Trophoblast cell (in vitro differentiated cells and primary cell): Measurements from ENCODE around the gene CAPN15.

Experiments used
- DNase-seq, 2 donors: peaks; one replicate each; pipeline ENCODE4 v3.0.0-alpha.2; 2016
- H2AFZ ChIP-seq: 2 replicates; pipeline ENCODE4 v1.6.1; 2013; ENCODE audit warnings: low read length, moderate library complexity, mild to moderate bottlenecking; ENCODE audit not compliant: insufficient read depth, poor library complexity
- H2AK5ac ChIP-seq: 2 replicates; pipeline ENCODE4 v1.6.1; 2013; ENCODE audit warnings: mild to moderate bottlenecking, low read length
- H2BK120ac ChIP-seq: 2 replicates; pipeline ENCODE4 v1.6.1; 2013; ENCODE audit warnings: low read length, mild to moderate bottlenecking, moderate library complexity; ENCODE audit not compliant: insufficient read depth, poor library complexity
- H2BK12ac ChIP-seq: 2 replicates; pipeline ENCODE4 v1.6.1; 2013; ENCODE audit warnings: mild to moderate bottlenecking, low read length, moderate library complexity
- H2BK5ac ChIP-seq: 2 replicates; pipeline ENCODE4 v1.6.1; 2013; ENCODE audit warnings: low read length, low read depth, moderate library complexity, mild to moderate bottlenecking; ENCODE audit not compliant: poor library complexity
- H3K14ac ChIP-seq: 2 replicates; pipeline ENCODE4 v1.6.1; 2013; ENCODE audit warnings: mild to moderate bottlenecking, low read length
- H3K18ac ChIP-seq: 2 replicates; pipeline ENCODE4 v1.6.1; 2013; ENCODE audit warnings: mild to moderate bottlenecking, low read length
- H3K23ac ChIP-seq: 2 replicates; pipeline ENCODE4 v1.6.1; 2013; ENCODE audit warnings: low read length
- H3K27ac ChIP-seq: 2 replicates; pipeline ENCODE4 v1.5.1; 2013; ENCODE audit warnings: low read depth, mild to moderate bottlenecking, inconsistent platforms, low read length, moderate library complexity
- H3K27me3 ChIP-seq: 2 replicates; pipeline ENCODE4 v1.6.1; 2013; ENCODE audit warnings: inconsistent platforms, mild to moderate bottlenecking, low read length, moderate library complexity; ENCODE audit not compliant: insufficient read depth
- H3K36me3 ChIP-seq, 2 experiments: 1 replicate in 1 of 2; 2 replicates in 1 of 2; pipeline ENCODE4 v1.6.1; 2013; ENCODE audit warnings: low read length in 2 of 2, mild to moderate bottlenecking in 2 of 2, moderate library complexity in 1 of 2; ENCODE audit not compliant: insufficient read depth in 2 of 2, control insufficient read depth in 1 of 2
- H3K4ac ChIP-seq: 2 replicates; pipeline ENCODE4 v1.6.1; 2013; ENCODE audit warnings: low read depth, mild to moderate bottlenecking, low read length, moderate library complexity
- H3K4me1 ChIP-seq, 2 experiments: 1 replicate in 1 of 2; 2 replicates in 1 of 2; pipeline ENCODE4 v1.6.1; 2013; ENCODE audit warnings: low read length in 2 of 2, mild to moderate bottlenecking in 2 of 2, moderate library complexity in 1 of 2; ENCODE audit not compliant: insufficient read depth in 2 of 2, control insufficient read depth in 1 of 2
- H3K4me2 ChIP-seq: 2 replicates; pipeline ENCODE4 v1.6.1; 2013; ENCODE audit warnings: inconsistent platforms, mild to moderate bottlenecking, low read length, moderate library complexity
- H3K4me3 ChIP-seq: 2 replicates; pipeline ENCODE4 v1.5.1; 2013; ENCODE audit warnings: mild to moderate bottlenecking, low read depth, low read length, inconsistent platforms
- H3K79me1 ChIP-seq: one replicate; pipeline ENCODE4 v1.6.1; 2013; ENCODE audit warnings: low read length
- H3K79me2 ChIP-seq: 2 replicates; pipeline ENCODE4 v1.6.1; 2013; ENCODE audit warnings: low read length, mild to moderate bottlenecking; ENCODE audit not compliant: control insufficient read depth, insufficient read depth, poor library complexity
- H3K9ac ChIP-seq: 2 replicates; pipeline ENCODE4 v1.6.1; 2013; ENCODE audit warnings: mild to moderate bottlenecking, low read length
- H3K9me3 ChIP-seq: 2 replicates; pipeline ENCODE4 v1.6.1; 2013; ENCODE audit warnings: low read depth, mild to moderate bottlenecking, control low read depth, inconsistent platforms, low read length; ENCODE audit not compliant: insufficient read depth
- H4K12ac ChIP-seq: 2 replicates; pipeline ENCODE4 v1.6.1; 2013; ENCODE audit warnings: low read depth, mild to moderate bottlenecking, low read length, moderate library complexity
- H4K8ac ChIP-seq: 2 replicates; pipeline ENCODE4 v1.6.1; 2013; ENCODE audit warnings: low read depth, mild to moderate bottlenecking, low read length, moderate library complexity
- H4K91ac ChIP-seq: one replicate; pipeline ENCODE4 v1.6.1; 2013; ENCODE audit warnings: low read depth, mild to moderate bottlenecking, low read length, moderate library complexity
- WGBS: extraction: QIAGEN DNeasy Blood & Tissue Kit; methylation state at CpG from one replicate; pipeline ENCODE4 v1.1.7; 2013; ENCODE audit warnings: missing lambda C conversion rate; ENCODE audit not compliant: insufficient read length, insufficient coverage; ENCODE audit errors: extremely low coverage; 5-methylcytosine and 5-hydroxymethylcytosine counted together

The CAPN15 gene

GRCh38 chr16:499924-500323, 27.6 kb upstream of the CAPN15 start:
- no peak overlapping the region for H2BK12ac ChIP-seq
- no peak overlapping the region for H3K27ac ChIP-seq
- no peaks in the 10 kb centered on the region for H3K79me2 ChIP-seq
- H4K91ac ChIP-seq: no peak overlapping the region
- no peak overlapping the region for H4K12ac ChIP-seq
- H2BK120ac ChIP-seq: no peak overlapping the region
- H3K36me3 ChIP-seq: peaks cover 2 to 9% of the 10 kb centered on the region in 2 experiments
- H3K79me1 ChIP-seq: no peaks in the 10 kb centered on the region
- no peak overlapping the region for H2AFZ ChIP-seq
- H3K27me3 ChIP-seq: no peaks in the 10 kb centered on the region
- no peak overlapping the region for H4K8ac ChIP-seq
- no peak overlapping the region for H3K23ac ChIP-seq
- no peaks in the 10 kb centered on the region for H3K9me3 ChIP-seq
- H2BK5ac ChIP-seq: no peak overlapping the region
- H3K4me1 ChIP-seq: peaks cover 0 to 5% of the 10 kb centered on the region in 2 experiments
- no peak overlapping the region for H3K4me3 ChIP-seq
- H3K14ac ChIP-seq: no peak overlapping the region
- WGBS: no CpG with 5 or more reads among the region's 12 CpGs
- no peak overlapping the region for H3K9ac ChIP-seq
- no peak overlapping the region for H3K4ac ChIP-seq
- no peak overlapping the region for H2AK5ac ChIP-seq
- no peak overlapping the region for H3K4me2 ChIP-seq
- no peak overlapping the region for H3K18ac ChIP-seq
- no peak for DNase-seq

DNA sequence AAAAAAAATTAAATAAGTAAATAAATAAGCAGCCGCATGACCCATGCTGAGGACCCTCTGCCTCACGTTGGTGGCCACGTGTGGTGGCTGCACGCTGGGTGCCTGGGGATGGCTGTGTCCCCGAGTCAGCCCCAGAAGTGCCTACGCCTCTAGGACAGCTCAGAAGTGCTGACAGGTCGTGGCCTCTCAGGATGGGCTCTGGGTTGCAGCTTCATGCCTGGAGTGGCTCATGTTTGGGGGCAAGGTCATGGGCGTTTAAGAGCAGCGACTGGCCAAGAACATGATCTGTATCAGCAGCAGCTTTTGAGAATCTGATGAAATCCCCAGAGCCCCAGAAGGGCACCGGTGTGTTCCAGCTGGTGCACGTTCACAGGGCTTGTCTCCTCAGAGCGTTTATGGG, 26.8 kb upstream of the CAPN15 start:
- Histone ChIP-seq H2AFZ (no peak overlapping the region), H3K4me3 (no peak overlapping the region), H3K79me2 (no peaks in the 10 kb centered on the region), H3K18ac (no peak overlapping the region), H3K4me2 (no peak overlapping the region), H3K27me3 (no peaks in the 10 kb centered on the region), H4K12ac (no peak overlapping the region), H2BK120ac (no peak overlapping the region), H3K79me1 (no peaks in the 10 kb centered on the region), H3K9ac (no peak overlapping the region), H2BK5ac (no peak overlapping the region), H3K4me1 (peaks cover 0 to 5% of the 10 kb centered on the region in 2 experiments), H4K8ac (no peak overlapping the region), H3K9me3 (no peaks in the 10 kb centered on the region), H4K91ac (no peak overlapping the region), H3K23ac (no peak overlapping the region), H2AK5ac (no peak overlapping the region), H3K27ac (no peak overlapping the region), H3K4ac (no peak overlapping the region), H3K36me3 (peaks cover 8 to 12% of the 10 kb centered on the region in 2 experiments), H3K14ac (no peak overlapping the region), H2BK12ac (no peak overlapping the region)
- WGBS: no CpG with 5 or more reads among the region's 12 CpGs
- no peak for DNase-seq

GRCh38 chr16:502179-502943, 25.2 kb upstream of the CAPN15 start:
- H3K4me3 ChIP-seq: no peak overlapping the region
- no peak overlapping the region for H3K23ac ChIP-seq
- no peaks in the 10 kb centered on the region for H3K79me1 ChIP-seq
- no peak overlapping the region for H3K9ac ChIP-seq
- H3K9me3 ChIP-seq: no peaks in the 10 kb centered on the region
- H2AK5ac ChIP-seq: no peak overlapping the region
- H3K4me2 ChIP-seq: no peak overlapping the region
- no peak overlapping the region for H3K27ac ChIP-seq
- H2AFZ ChIP-seq: no peak overlapping the region
- H3K4ac ChIP-seq: no peak overlapping the region
- H2BK12ac ChIP-seq: no peak overlapping the region
- H2BK120ac ChIP-seq: no peak overlapping the region
- H3K79me2 ChIP-seq: no peaks in the 10 kb centered on the region
- no peak overlapping the region for H3K14ac ChIP-seq
- H2BK5ac ChIP-seq: no peak overlapping the region
- no peak overlapping the region for H3K18ac ChIP-seq
- no peaks in the 10 kb centered on the region for H3K27me3 ChIP-seq
- no CpG with 5 or more reads among the region's 22 CpGs for WGBS
- H3K4me1 ChIP-seq: peaks cover 0 to 2% of the 10 kb centered on the region in 2 experiments
- peaks cover 16 to 18% of the 10 kb centered on the region in 2 experiments for H3K36me3 ChIP-seq
- H4K91ac ChIP-seq: no peak overlapping the region
- H4K8ac ChIP-seq: no peak overlapping the region
- DNase-seq: no peak
- H4K12ac ChIP-seq: no peak overlapping the region

DNA sequence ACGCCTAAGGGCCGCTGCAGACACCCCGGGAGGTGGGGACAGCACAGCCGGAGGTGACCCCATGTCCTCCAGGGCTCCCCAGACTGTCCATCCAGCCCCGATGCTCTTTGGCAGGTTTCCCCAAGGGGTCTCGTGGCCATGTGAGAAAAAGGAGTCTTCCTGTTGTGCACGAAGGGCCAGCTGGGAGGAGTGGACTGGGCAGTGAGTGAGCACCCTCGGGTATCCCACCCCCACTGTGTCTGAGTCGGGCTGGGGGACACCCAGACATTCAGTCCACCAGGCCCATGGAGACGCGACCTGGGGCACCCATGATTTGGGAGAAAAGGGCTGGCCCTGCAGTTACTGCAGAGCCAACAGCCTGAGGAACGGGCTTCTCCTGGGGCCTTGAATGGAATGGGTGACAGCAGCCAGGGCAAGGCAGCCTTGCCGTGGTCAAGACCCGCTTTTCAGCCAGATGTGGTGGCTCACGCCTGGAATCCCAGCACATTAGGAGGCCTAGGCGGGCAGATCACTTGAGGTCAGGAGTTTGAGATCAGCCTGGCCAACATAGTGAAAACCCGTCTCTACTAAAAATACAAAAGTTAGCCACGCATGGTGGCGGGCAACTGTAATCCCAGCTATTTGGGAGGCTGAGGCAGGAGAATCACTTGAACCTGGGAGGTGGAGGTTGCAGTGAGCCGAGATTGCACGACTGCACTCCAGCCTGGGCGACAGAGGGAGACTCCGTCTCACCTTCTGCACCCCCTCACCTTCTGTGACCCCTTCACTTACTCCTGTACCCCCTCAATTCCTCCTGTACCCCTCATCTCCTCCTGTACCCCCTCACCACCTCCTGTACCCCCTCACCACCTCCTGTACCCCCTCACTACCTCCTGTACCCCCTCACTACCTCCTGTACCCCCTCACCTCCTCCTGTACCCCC, 24.1 kb upstream of the CAPN15 start:
- DNase-seq: no peak
- Histone ChIP-seq H3K27me3 (no peaks in the 10 kb centered on the region), H2AK5ac (no peak overlapping the region), H3K18ac (no peak overlapping the region), H3K27ac (no peak overlapping the region), H3K4me2 (no peak overlapping the region), H4K91ac (no peak overlapping the region), H3K14ac (no peak overlapping the region), H3K4ac (no peak overlapping the region), H3K79me1 (no peaks in the 10 kb centered on the region), H2BK12ac (no peak overlapping the region), H3K23ac (no peak overlapping the region), H3K4me1 (peaks cover 0 to 2% of the 10 kb centered on the region in 2 experiments), H2AFZ (no peak overlapping the region), H3K9ac (no peak overlapping the region), H4K8ac (no peak overlapping the region), H3K79me2 (no peaks in the 10 kb centered on the region), H2BK5ac (no peak overlapping the region), H3K36me3 (peaks cover 16 to 17% of the 10 kb centered on the region in 2 experiments), H3K9me3 (no peaks in the 10 kb centered on the region), H4K12ac (no peak overlapping the region), H3K4me3 (no peak overlapping the region), H2BK120ac (no peak overlapping the region)
- WGBS: no CpG with 5 or more reads among the region's 23 CpGs
